GM21526 (cell line): ENCODE results near the gene CCDC149.

Experiments used
- ATAC-seq: cut with Tn5 transposase; IDR thresholded peaks from one replicate; pipeline ENCODE4 v1.9.1; 2021; ENCODE audit warnings: moderate library complexity; ENCODE audit not compliant: unreplicated experiment, low FRiP score

The CCDC149 gene

DNA sequence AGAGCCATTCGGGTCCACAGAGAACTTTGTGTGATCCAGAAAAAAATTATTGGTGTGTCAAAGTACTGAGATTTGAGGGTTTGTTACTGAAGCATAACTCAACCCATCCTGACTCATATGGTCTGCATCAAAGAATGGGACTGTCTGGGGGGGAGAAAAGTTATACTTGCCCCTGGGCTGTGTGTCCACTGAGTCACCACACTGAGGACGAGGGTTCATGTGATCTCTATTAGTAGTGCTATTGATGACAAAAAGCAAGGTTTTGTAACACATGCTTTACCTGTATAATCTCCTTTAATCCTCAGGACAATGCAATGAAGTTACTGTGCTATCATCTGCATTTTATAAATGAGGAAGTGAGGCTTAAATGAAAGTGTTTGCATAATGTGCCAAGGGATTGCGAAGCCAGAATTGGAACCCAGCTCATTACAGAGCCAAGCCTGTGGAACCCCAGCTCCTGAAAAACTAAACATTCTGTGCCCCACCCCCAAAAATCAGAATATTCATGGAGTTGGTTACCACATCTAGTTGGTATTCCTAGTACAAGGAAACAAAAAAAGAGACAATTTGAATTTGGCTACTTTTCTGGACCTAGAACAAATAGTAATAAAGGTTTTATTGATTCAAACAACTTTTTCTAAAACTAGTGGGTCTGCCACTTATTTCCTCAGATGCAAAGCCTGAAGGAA, 31.2 kb downstream of the CCDC149 start:
- no peak for ATAC-seq

DNA sequence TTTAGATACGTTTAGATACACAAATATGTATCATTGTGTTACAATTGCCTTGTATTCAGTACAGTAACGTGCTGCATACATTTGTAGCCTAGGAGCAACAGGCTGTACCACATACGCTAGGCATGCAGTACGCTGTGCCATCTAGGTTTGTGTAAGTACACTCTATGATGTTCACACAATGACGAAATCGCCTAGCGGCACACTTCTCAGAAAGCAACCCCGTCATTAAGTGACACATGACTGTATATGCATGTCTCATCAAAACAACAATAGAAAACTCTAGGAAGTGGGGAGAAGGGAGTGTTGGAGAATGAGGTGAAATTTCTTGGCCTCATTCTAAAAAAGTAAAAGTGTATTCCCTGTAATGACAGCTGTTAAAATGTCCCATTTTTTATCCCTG, 32.7 kb downstream of the CCDC149 start:
- ATAC-seq = no peak

DNA sequence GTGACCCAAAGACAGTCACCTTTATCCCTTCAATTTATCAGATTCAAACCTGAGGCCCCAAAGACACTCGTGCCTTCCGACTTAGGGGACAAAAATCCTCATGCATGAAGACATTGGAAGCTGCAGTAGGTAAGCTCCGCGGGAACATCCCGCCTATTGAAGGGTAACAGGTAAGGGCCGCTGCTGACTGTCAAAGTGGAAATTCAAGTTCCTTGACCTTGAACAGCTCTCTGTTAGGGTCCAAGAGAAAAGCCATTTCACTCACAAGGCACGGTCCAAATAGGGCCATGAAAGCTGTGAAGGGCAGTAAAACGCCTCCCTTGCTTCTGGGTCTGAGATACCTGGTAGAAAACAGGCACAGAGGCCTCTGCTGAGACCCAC, 34.2 kb downstream of the CCDC149 start:
- no peak for ATAC-seq

DNA sequence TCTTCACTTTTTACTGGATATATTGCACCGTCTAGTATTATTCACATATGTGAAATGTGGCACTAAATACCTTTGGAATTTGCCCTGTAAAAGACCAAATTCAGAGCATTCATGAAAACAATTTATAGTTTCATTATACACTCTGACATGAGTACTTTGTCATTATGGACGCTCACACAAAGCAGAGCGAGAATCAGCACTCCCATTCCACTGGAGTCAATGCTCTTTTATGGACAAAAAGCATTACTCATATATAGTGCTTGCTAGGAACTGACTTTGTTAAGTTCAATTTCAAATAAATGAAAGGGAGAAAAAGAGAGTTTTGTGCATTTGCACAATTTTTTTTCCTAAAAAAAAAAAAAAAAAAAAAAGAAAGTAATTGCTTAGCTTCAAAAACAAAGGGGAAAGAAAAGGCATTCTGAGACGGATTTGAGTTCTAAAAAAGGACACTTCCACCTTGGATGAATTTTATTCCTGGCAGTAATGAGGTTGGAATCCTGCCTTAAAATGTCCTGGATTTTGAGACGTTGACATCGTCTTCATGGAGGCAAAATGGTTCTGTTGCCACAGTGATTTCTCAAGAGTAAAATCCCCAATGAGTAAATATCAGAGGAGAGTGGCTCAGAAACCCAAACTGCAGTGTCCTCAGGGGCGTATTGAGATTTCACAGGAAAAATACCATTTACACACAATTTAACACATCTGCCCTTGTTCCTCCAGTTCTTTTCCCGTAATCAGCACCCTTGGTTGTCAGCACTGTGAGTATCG, 34.8 kb downstream of the CCDC149 start:
- ATAC-seq = no peak

DNA sequence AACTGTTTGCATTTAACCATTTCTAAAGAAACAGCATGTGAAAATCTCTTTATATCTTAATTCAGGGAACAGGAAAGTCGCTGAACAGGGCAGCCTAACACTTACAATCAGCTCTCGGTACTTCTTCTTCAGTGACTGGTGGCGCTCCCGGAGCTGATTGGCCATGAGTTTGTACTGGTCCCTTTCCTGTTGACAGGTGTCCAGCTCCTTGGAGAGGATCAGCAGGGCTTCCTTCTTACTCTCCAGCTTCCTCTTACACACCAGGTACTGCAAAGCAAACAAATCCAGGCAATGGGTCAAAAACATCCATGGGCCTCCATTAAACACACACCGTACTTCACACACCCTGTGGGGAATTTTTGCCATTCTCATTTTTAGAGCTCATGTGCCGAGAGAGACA, 36.4 kb downstream of the CCDC149 start:
- no peak for ATAC-seq

DNA sequence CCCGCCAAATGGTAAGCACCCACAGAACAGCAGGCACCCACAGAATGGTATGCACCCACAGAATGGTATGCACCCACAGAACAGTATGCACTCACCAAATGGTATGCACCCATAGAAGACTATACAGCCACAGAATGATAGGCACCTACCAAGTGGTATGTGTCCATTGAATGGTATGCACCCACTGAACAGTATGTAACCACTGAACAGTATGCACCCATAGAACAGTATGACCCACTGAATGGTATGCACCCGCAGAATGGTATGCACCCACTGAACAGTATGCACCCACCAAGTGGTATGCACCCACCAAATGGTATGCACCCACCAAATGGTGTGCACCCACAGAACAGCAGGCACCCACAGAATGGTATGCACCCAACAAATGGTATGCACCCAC, 40.1 kb downstream of the CCDC149 start:
- no peak for ATAC-seq

DNA sequence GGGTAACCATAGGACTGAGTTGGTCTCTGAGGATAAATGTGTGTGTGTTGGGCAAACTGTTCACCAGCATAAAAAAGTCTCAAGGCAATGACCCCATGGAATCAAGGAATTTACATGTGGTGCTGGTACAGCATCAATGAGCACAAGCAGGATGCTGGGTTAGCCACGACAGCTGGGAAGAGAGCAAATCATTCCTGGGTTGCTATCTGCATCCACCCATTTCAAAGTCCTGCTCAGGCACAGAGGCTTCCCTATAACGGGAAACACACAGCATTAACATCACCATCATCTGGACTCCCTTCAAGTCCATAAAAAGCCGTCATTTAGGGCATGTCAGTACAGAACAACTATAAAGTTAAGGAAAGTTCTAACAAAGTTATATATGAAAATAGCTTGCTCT, 41.6 kb downstream of the CCDC149 start:
- ATAC-seq = no peak

DNA sequence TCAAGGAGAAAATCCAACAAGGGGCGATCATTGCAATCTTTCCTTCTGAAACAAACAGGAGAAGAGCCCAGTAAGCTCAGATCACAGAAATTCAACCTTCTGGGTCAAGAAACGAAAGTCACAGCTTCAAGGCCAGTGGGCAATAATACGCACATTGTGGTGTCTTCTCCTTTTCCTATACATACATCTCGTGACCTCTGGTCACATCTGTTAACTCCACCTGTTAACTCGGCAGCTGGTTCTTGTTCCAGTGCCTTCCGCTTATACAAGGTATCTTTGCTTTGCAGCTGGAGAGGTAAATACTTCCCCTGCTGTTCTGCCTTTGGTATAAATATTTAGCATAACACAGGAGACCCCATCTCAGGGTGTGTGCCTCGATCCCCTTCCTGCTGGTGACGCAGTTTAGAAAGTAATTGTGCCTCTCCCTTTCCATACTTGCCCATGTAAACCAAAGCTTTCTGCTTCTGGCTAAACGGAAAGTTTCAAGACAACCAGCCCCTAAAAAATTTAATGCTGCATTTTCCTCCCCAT, 45.0 kb downstream of the CCDC149 start:
- ATAC-seq = no peak

DNA sequence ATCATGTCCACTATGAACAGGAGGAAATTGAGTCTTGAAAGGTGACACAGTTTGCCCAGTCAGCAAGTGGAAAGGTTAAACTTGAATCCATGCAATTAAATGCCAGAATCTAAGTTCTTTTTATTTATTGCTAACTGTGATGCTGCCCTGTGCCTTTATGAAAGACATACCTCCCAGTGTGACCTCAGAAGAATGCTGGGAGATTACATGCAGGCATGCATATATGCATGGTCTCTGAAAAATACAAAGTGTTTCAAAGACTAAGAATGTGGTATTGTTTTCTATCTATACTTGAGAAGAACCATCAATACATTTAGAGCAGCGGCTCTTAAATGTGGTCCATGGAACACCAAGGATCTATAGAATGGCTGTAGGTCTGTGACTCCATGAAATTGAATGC, 45.6 kb downstream of the CCDC149 start:
- no peak for ATAC-seq

DNA sequence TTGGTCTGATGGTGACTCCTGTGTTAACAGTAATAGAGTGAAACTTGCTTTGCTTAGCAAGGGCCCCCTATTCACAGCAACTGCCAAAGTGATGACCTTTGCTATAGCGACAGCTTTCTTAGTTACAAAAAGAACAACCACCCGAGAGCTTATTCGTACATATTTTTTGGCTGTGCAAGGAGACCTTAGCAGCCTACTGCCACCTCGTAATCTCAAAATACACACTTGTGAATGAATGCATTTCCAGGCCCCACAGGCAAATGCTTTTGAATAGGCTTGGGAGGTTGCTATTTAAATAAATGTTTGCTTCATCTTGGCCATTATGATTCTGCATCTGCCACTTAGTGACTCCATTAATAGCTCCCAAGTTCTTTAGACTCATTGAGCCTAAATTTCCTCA, 47.4 kb downstream of the CCDC149 start:
- no peak for ATAC-seq

DNA sequence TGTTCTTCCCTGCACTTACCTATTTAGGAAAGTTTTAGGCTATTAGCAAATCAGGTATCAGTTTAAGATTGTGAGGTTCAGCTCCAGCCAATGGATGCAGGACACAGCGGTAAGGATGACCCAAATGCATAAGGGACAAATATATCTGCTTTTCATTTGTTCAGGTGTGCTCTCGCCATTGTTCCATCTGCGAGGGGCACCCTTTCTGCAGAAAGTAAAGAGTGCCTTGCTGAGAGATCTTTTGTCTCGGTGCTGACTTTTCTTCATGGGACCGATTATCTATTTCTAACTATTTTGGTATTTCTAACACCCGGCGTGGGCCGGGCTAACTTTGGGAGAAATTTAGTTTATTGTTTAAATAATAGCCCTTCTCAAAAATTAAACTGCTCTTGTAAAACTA, 49.0 kb downstream of the CCDC149 start:
- no peak for ATAC-seq

DNA sequence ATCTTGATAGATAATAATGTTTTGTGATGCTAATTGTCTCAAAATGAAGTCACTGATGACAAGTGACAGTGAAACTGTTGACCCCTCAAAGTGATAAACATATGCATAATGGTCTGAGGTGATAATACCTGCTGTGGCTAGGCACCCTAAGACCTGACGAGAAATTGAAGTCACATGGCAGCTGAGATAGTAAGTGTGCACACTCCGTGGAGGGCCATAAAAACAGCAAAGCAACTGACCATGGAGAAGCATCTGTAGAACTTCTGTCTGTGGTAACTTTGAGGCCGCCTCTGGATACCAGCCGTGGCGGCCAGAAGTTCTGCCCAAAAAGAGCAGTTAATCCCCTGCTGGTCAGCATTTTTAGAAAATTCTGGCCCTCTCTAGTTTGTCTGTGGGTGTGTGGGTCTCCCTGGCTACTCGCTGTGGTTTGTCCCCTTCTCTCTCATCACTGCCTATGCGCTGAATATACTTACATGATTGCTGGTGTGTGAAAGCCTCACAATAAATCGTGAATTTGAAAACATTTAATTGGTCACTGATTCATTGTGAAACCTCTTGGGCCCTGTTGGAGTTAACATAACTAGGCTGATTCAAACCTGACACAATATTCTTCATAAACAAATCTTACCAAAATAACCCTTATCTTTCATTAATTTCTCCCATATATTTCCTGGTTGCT, 50.6 kb downstream of the CCDC149 start:
- peak; percentile 53 for ATAC-seq

DNA sequence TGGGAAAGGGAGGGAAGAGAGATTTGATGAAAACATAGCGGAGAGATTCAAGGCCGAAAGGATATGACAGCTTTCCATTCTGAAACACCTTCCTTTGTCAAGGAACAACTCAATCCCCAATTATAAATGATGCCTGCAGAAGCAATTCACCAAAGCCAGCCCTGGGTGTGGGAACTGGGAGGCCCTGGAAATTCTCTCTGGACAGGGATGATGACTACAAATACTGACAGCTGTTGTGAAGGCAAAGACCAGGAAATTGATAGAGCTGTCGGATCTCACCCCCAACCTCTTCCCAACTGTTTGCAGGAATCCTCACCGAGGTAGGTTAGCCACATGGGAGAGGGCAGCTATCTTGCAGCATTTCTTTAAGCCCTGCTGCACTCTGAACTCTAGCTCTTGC, 54.3 kb downstream of the CCDC149 start:
- no peak for ATAC-seq

DNA sequence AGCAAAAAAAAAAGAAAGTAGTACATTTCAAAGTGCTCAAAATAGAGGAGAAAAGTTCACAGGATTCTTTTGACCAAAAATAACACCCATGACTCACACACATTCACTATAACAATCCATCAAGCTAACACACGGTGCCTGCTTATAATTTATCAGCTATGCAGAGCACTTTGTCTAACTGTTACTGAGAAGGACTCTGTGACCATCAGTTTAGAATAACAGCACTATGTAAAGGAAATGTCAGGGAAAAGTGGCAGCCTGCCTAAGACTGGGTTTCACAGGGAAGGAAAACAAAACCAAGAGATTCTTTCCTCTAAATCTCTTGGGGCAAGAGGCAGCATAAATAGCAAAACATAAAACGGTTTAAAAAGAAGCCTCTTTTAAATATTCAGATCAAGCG, 54.8 kb downstream of the CCDC149 start:
- no peak for ATAC-seq

DNA sequence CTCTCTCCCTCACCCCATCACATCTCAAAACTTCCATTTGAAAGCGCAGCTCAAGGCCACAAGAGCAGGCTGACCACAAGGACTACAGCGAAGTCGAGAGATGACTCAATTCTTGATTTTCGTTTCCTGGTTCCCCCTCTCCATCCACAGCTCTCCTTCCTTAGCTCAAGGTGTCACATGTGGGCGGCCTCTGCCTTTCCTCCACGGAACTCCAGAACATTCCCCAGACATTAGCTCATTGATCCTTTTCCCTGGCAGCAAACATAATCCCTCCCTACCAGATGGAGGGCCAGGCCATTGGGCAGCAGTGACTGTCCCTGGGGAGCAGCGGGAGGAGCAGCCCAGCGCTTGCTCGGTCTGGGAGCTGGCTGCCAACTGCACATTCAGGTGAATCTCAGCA, 56.3 kb downstream of the CCDC149 start:
- peak; percentile 95 for ATAC-seq

DNA sequence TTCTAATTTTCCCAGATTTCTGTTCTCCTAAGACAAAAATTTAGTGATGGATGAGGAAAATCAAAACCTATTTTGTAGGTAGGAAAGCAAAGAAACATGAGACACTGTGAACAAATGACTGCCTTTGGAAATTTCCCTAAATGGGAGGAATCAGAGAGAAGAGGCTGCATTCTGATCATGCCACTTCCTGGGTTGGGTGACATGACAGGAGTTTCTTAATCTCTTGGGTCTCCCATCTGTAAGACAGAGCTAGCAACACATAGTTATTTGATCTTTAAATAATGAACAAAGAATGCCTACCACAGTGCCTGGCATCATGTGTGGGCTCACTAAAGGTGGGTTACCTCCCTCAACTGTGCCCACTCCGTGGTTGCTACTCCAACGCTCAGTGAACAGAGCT, 57.1 kb downstream of the CCDC149 start:
- ATAC-seq = no peak

DNA sequence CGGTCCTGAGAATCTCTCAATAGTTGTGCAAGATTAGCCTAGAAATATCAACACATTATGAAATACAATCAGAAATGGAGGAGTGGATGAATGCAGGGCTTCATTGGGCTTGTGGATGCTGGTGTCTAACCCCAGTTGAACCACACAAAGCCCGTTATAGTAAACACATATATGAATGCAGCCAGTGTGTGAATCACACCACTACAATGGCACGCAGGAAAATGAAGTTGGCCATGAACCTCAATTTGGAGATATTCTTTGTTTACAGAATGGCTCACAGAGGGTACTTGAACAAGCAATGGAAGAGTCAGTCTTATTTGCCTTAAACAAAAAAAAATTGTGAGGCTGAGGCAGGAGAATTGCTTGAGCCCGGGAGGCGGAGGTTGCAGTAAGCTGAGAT, 59.7 kb downstream of the CCDC149 start:
- ATAC-seq = no peak

DNA sequence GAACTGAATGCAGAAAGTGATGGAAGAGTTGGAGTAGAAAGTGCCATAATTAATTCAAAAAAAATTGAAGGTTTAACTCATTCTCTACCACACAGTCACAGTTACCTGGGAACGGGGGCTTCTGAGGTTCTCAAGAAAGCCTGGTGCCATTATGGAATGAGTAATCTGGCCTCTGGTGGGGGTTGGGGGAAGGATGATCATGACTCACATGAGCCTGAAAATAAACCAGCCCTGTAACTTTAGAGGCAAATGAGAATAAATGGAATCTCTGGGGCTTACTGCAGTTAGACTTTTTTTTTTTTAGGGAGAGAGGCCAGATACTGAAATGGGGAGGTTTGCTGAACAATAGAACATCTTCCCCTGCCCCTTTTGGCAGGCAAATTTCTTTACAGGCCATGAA, 62.2 kb downstream of the CCDC149 start:
- ATAC-seq = no peak

DNA sequence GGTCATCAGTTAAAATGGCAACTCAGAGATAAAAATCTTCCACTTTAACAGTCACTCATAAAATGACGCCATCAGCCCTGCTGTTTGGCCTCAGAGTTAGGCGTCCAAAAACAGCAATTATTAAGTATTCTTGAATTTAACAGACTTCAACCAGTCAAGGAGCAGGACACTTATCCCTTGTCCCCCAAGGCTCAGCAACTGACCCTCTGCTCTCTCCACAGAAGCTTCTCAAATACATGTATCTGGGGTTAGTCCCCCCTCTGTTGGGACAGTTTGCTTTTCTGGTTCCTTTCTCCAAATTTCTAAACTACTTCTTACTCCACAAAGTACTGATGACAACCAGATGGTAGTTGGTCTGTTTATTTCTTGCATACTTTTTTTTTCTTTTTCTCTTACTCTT, 63.1 kb downstream of the CCDC149 start:
- ATAC-seq = no peak

DNA sequence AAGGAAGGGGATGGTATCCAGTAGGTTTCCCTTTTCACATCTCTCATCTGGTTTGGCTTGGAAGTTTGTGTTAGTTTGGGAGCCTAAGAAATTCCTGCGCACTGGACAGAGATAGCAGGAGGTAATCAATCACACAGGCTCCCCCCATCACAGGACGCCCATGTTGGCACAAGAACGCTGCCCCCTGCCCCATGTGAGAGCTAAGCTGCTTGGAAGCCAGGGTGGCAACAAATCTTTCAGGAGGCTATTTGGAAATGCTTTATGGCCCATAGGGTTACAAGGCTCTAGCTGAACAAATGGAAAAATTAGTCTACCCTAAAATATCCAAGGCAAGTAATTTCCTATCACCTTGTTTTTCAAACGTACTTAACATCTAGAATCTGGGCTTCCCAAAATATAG, 63.5 kb downstream of the CCDC149 start:
- ATAC-seq = no peak

DNA sequence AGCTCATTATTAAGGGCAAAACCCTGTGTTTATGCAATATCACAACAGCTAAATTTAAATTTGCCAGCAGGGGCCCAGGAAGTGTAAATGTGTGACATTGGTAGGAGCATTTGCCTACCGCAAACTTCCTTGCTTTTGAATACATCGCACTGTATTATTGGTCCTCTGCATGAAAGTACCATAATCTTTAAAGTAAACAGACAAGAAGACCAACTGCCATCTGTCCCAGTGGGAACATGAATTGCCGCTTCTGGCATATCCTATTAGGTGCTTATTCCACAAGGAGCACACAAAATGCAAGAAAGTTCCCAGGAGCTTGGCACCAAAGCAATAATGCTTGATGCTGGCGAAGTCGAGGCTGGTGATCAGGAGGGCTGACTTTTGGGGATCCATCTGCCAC, 66.1 kb downstream of the CCDC149 start:
- no peak for ATAC-seq

DNA sequence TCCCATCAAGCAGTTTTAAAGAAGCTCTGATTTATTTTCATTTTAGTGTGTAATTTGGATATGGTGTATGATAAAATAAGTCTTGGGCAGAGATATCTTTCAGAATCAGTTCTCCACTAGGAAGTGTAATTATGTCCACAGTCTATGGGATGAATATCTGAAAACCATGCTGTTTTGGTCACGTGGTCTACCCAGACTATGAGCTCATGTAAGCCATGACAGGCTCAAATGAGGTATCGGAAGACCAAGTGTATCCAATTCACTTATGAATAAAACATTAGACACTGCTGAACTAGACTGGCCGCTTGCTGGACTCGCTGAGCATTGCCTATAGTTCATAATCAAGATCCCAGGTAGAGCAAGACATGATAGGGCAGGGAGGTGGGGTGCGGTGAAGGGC, 66.9 kb downstream of the CCDC149 start:
- ATAC-seq = no peak
